H1 (cell line): ENCODE measurements around the gene SPINT2. TPM values are rescaled to one million over a fixed set of nuclear protein-coding genes. Genes with fewer than 3 reads are reported as not detected.

Experiments
- CTCF ChIA-PET: fragments of 300-600 bp; sonication (Branson Sonifier 250); formaldehyde crosslinking; loops from one replicate; lab custom pipeline; 2021; ENCODE audit not compliant: partially characterized antibody; lab: Charles Lee
- POLR2A ChIA-PET: fragments of 300-600 bp; sonication (Branson Sonifier 250); formaldehyde crosslinking; loops from one replicate; lab custom pipeline; 2021; ENCODE audit warnings: inconsistent platforms; ENCODE audit not compliant: partially characterized antibody; lab: Charles Lee
- DNase-seq, 2 experiments: peaks; one replicate each; pipeline versions ENCODE4 v3.0.0 to v3.0.0-alpha.2; 2010 to 2022; ENCODE audit warnings: low spot score in 2 of 2, low read depth in 1 of 2, mixed read lengths in 1 of 2
- FAIRE-seq: peaks from 2 replicates; lab custom pipeline; 2011; peaks lifted over from hg19 to GRCh38; lab: Jason Lieb, UNC
- H2AFZ ChIP-seq: 2 replicates; pipeline ENCODE4 v1.8.1; 2012; ENCODE audit warnings: low read length, inconsistent platforms
- H2AK5ac ChIP-seq: 2 replicates; pipeline ENCODE4 v1.6.1; 2013; ENCODE audit warnings: low read depth, low read length
- H2BK120ac ChIP-seq: replicated peaks from 2 replicates; pipeline ENCODE3; 2013; ENCODE audit warnings: low read depth, low read length, inconsistent platforms
- H2BK12ac ChIP-seq: 2 replicates; pipeline ENCODE4 v1.6.1; 2013; ENCODE audit warnings: low read depth, low read length
- H2BK15ac ChIP-seq: 2 replicates; pipeline ENCODE4 v1.6.1; 2013; ENCODE audit warnings: low read length
- H2BK20ac ChIP-seq: 2 replicates; pipeline ENCODE4 v1.6.1; 2013; ENCODE audit warnings: low read length
- H2BK5ac ChIP-seq: 2 replicates; pipeline ENCODE4 v1.6.1; 2013; ENCODE audit warnings: low read depth, low read length
- H3K14ac ChIP-seq: 2 replicates; pipeline ENCODE4 v1.6.1; 2013; ENCODE audit warnings: inconsistent platforms; ENCODE audit not compliant: insufficient read length
- H3K18ac ChIP-seq: 2 replicates; pipeline ENCODE4 v1.6.1; 2013; ENCODE audit warnings: low read length; ENCODE audit errors: extremely low read depth
- H3K23ac ChIP-seq: 2 replicates; pipeline ENCODE4 v1.6.1; 2013; ENCODE audit warnings: inconsistent platforms; ENCODE audit not compliant: insufficient read length
- H3K23me2 ChIP-seq: 2 replicates; pipeline ENCODE4 v1.6.1; 2013; ENCODE audit warnings: low read depth, low read length
- H3K27ac ChIP-seq: 2 replicates; pipeline ENCODE4 v1.6.1; 2011; ENCODE audit warnings: low read depth, low read length, inconsistent platforms
- H3K27me3 ChIP-seq, 4 experiments: replicated peaks in 1 of 4; 1 replicate in 1 of 4; 2 replicates in 3 of 4; pipeline versions ENCODE4 v1.6.1 to v1.8.1; 2011 to 2013; ENCODE audit warnings: low read length in 3 of 4, mild to moderate bottlenecking in 3 of 4, inconsistent platforms in 2 of 4, mixed read lengths in 2 of 4, moderate library complexity in 1 of 4; ENCODE audit not compliant: control insufficient read depth in 3 of 4, insufficient read depth in 3 of 4; ENCODE audit errors: extremely low read depth in 1 of 4
- H3K36me3 ChIP-seq, 4 experiments: 2 replicates each; pipeline versions ENCODE4 v1.6.1 to v1.8.1; 2011 to 2013; ENCODE audit warnings: mild to moderate bottlenecking in 4 of 4, low read length in 3 of 4, moderate library complexity in 2 of 4, control low read depth in 1 of 4, inconsistent platforms in 1 of 4; ENCODE audit not compliant: insufficient read depth in 4 of 4, control insufficient read depth in 2 of 4
- H3K4ac ChIP-seq: replicated peaks from 2 replicates; pipeline ENCODE3; 2013; ENCODE audit warnings: low read length, low read depth, mixed read lengths, inconsistent platforms; ENCODE audit not compliant: insufficient read length
- H3K4me1 ChIP-seq, 4 experiments: replicated peaks in 1 of 4; 1 replicate in 1 of 4; 2 replicates in 3 of 4; pipeline versions ENCODE4 v1.6.1 to v1.8.1; 2011 to 2013; ENCODE audit warnings: low read length in 3 of 4, inconsistent platforms in 2 of 4, mixed read lengths in 1 of 4; ENCODE audit not compliant: insufficient read depth in 4 of 4, control insufficient read depth in 3 of 4
- H3K4me2 ChIP-seq, 2 experiments: 2 replicates each; pipeline versions ENCODE4 v1.6.1 to v1.8.1; 2011 to 2013; ENCODE audit warnings: low read depth in 2 of 2, low read length in 2 of 2, control low read depth in 1 of 2, inconsistent platforms in 1 of 2, mild to moderate bottlenecking in 1 of 2; ENCODE audit not compliant: insufficient read depth in 1 of 2
- H3K4me3 ChIP-seq, 4 experiments: fragments of 200-600, 300-600 bp in 1 of 4; sonication (generic), shearing (Covaris generic), sonication (Bioruptor Twin) in 1 of 4; 2 replicates each; pipeline versions ENCODE4 v1.5.1 to v1.8.1; 2011 to 2016; ENCODE audit warnings: low read length in 4 of 4, low read depth in 3 of 4, control low read depth in 2 of 4, inconsistent platforms in 2 of 4, mild to moderate bottlenecking in 2 of 4, mixed read lengths in 1 of 4, moderate library complexity in 1 of 4; ENCODE audit not compliant: insufficient read depth in 2 of 4; ENCODE audit errors: extremely low read depth in 1 of 4
- H3K56ac ChIP-seq: replicated peaks from 2 replicates; pipeline ENCODE3; 2013; ENCODE audit warnings: low read depth, mild to moderate bottlenecking, mixed read lengths, low read length, inconsistent platforms; ENCODE audit not compliant: insufficient read length
- H3K79me1 ChIP-seq: 2 replicates; pipeline ENCODE4 v1.6.1; 2013; ENCODE audit warnings: low read depth, low read length, control low read depth
- H3K79me2 ChIP-seq, 2 experiments: 2 replicates each; pipeline versions ENCODE4 v1.6.1 to v1.8.1; 2012 to 2013; ENCODE audit warnings: low read length in 2 of 2, mild to moderate bottlenecking in 2 of 2, inconsistent platforms in 1 of 2; ENCODE audit not compliant: insufficient read depth in 2 of 2, control insufficient read depth in 1 of 2
- H3K9ac ChIP-seq, 4 experiments: replicated peaks in 1 of 4; 1 replicate in 1 of 4; 2 replicates in 3 of 4; pipeline versions ENCODE4 v1.6.1 to v1.8.1; 2011 to 2013; ENCODE audit warnings: low read depth in 3 of 4, low read length in 3 of 4, control low read depth in 2 of 4, mild to moderate bottlenecking in 2 of 4, moderate library complexity in 2 of 4, inconsistent platforms in 1 of 4; ENCODE audit errors: extremely low read depth in 1 of 4
- H3K9me3 ChIP-seq, 2 experiments: 2 replicates each; pipeline versions ENCODE4 v1.6.1 to v1.8.1; 2012 to 2013; ENCODE audit warnings: mild to moderate bottlenecking in 2 of 2, moderate library complexity in 2 of 2, control low read depth in 1 of 2, inconsistent platforms in 1 of 2, low read depth in 1 of 2, low read length in 1 of 2, mixed read lengths in 1 of 2; ENCODE audit not compliant: insufficient read depth in 2 of 2
- H4K20me1 ChIP-seq, 2 experiments: replicated peaks in 1 of 2; 2 replicates each; pipeline versions ENCODE3 to v1.8.1; 2011 to 2013; ENCODE audit warnings: inconsistent platforms in 2 of 2, low read length in 2 of 2, mild to moderate bottlenecking in 1 of 2; ENCODE audit not compliant: insufficient read depth in 2 of 2, control insufficient read depth in 1 of 2
- H4K5ac ChIP-seq: 2 replicates; pipeline ENCODE4 v1.6.1; 2013; ENCODE audit warnings: low read length, low read depth, mixed read lengths, inconsistent platforms; ENCODE audit not compliant: insufficient read length
- H4K8ac ChIP-seq: 2 replicates; pipeline ENCODE4 v1.8.0; 2013; ENCODE audit warnings: mild to moderate bottlenecking, moderate library complexity, low read length, inconsistent platforms; ENCODE audit not compliant: insufficient read depth; ENCODE audit errors: extremely low read depth
- H4K91ac ChIP-seq: replicated peaks from 2 replicates; pipeline ENCODE3; 2013; ENCODE audit warnings: low read length, mixed read lengths, inconsistent platforms; ENCODE audit not compliant: insufficient read length
- NANOG ChIP-seq: IDR thresholded peaks from 2 replicates; pipeline ENCODE4 v1.6.1; 2011; ENCODE audit warnings: low read length, low read depth, mild to moderate bottlenecking, inconsistent platforms; ENCODE audit not compliant: insufficient read depth, poor library complexity, severe bottlenecking
- WGBS, 2 experiments: shearing (Covaris generic) in 1 of 2; methylation state at CpG; one replicate each; pipeline versions ENCODE4 v1.1.6 to v1.1.7; 2013 to 2015; ENCODE audit warnings: low lambda C conversion rate in 2 of 2, mixed read lengths in 2 of 2, inconsistent platforms in 1 of 2, low coverage in 1 of 2, missing lambda C conversion rate in 1 of 2; ENCODE audit not compliant: insufficient replicate concordance in 2 of 2, insufficient coverage in 1 of 2, insufficient read length in 1 of 2; ENCODE audit errors: extremely low coverage in 1 of 2, missing lambda C conversion rate in 1 of 2; 5-methylcytosine and 5-hydroxymethylcytosine counted together
- polyA plus RNA-seq, 7 experiments: library from polyadenylated mRNA; depleted of rRNA in 3 of 7; stranded (reverse) in 5 of 7; unstranded in 2 of 7; fragments of >200 nt in 5 of 7; fragments of 200-250 nt in 2 of 7; gene quantifications; 1 replicate in 5 of 7; 2 replicates in 1 of 7; 4 replicates in 1 of 7; pipeline versions ENCODE4 v1.2.1 to v1.2.3, GENCODE V29; 2011 to 2013; ENCODE audit warnings: missing spikeins in 2 of 7, mixed read lengths in 2 of 7
- total RNA-seq: library from RNA; stranded (reverse); fragmentation: NEBNext Ultra II Directional; extraction: Animal tissue kit (Norgen Biotek cat#: 25700); gene quantifications from 2 replicates; pipeline ENCODE4 v1.2.1, GENCODE V29; 2021

The SPINT2 gene
- total and polyA plus RNA-seq, 2 of the 8 experiments (the other 6 are each of a cell fraction or from before 2014, with no cell fraction given) = 294 to 296 TPM

DNA sequence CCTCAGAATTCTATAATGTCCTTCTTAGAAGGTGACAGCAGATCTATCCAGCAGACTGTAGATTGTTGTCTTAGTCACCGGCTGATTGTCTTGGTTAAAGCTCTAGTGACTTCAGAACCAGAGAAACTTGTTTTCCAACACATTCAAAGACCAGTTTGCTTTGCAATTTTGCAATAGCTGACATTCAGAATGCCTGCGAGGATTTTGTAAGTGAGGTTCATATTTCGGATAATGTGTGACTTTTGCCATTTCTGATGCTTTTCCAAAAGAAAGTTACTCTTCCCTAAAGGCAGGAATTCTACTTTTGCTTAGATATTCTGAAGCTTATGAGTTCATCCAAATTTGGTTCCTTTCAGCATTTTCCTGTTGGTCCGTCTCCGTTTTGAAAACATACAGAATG is 13.2 kb downstream of the SPINT2 start:
- FAIRE-seq (no peak), DNase-seq (no peak)
- H4K8ac ChIP-seq = no peak overlapping the region
- H3K23ac ChIP-seq = no peak overlapping the region
- no peaks in the 10 kb centered on the region for H3K23me2 ChIP-seq
- no peak overlapping the region for H3K56ac ChIP-seq
- H3K36me3 ChIP-seq = peaks cover 0 to 5% (median 3%) of the 10 kb centered on the region in 4 experiments; a peak in 4 of 8 replicates
- H3K79me2 ChIP-seq = peaks cover 8 to 88% of the 10 kb centered on the region in 2 experiments
- H3K4ac ChIP-seq = no peak overlapping the region
- no peak overlapping the region for H3K27ac ChIP-seq
- no peak overlapping the region for H3K4me3 ChIP-seq
- TF ChIP-seq NANOG = no peak
- H2BK15ac ChIP-seq = no peak overlapping the region
- no peak overlapping the region for H2BK20ac ChIP-seq
- no peaks in the 10 kb centered on the region for H3K27me3 ChIP-seq
- CTCF ChIA-PET = interaction anchor here (0.6 to 2.7 kb wide), 8 partner anchors 9 to 143 kb away, joined by 3 to 9 read pairs (median 4); partner anchors contain the start of genes CATSPERG, PPP1R14A and SPINT2
- POLR2A ChIA-PET = interaction anchor here (0.8 to 3.7 kb wide), 3 partner anchors 9 to 17 kb away, joined by 5 to 25 read pairs (median 6); no protein-coding TSS in a partner anchor
- H3K4me1 ChIP-seq = no peaks in the 10 kb centered on the region; a peak in 1 of 7 replicates
- no peak overlapping the region for H3K4me2 ChIP-seq
- H2AK5ac ChIP-seq = no peak overlapping the region
- H3K14ac ChIP-seq = no peak overlapping the region
- no peak overlapping the region for H3K9ac ChIP-seq
- H2BK12ac ChIP-seq = no peak overlapping the region
- no peak overlapping the region for H3K18ac ChIP-seq
- no peak overlapping the region for H4K5ac ChIP-seq
- no peak overlapping the region for H2BK5ac ChIP-seq
- peaks cover 23% of the 10 kb centered on the region for H3K79me1 ChIP-seq
- peaks cover 23 to 30% of the 10 kb centered on the region in 2 experiments for H4K20me1 ChIP-seq
- no peak overlapping the region for H2AFZ ChIP-seq
- no peak overlapping the region for H4K91ac ChIP-seq
- no peaks in the 10 kb centered on the region for H3K9me3 ChIP-seq
- WGBS, 2 experiments = 90% methylated on average over 5 of the region's 5 CpGs; no CpG with 5 or more reads in 1 of the 2 experiments
- H2BK120ac ChIP-seq = no peak overlapping the region
